Tibial nerve (tissue), 4 donors: Measurements from ENCODE around the gene ANAPC13.

Source experiments
- CTCF ChIP-seq, 5 experiments: fragments of 200-600 bp in 3 of 5; fragments of 450-650 bp in 2 of 5; sonication (generic) in 3 of 5; IDR thresholded peaks; one replicate each; pipeline ENCODE4 v1.5.1; 2016 to 2019; ENCODE audit warnings: antibody characterized with exemption in 5 of 5, mild to moderate bottlenecking in 3 of 5, moderate library complexity in 2 of 5
- EP300 ChIP-seq, 2 donors: sonication (generic); formaldehyde crosslinking; IDR thresholded peaks; one replicate each; pipeline ENCODE4 v1.6.1; 2017; ENCODE audit warnings: antibody characterized with exemption in 2 of 2, mild to moderate bottlenecking in 1 of 2
- POLR2A ChIP-seq, 2 donors: fragments of 450-650 bp; IDR thresholded peaks; one replicate each; pipeline ENCODE4 v1.6.1; 2017; ENCODE audit warnings: antibody characterized with exemption in 2 of 2, mild to moderate bottlenecking in 2 of 2, moderate library complexity in 2 of 2

DNA sequence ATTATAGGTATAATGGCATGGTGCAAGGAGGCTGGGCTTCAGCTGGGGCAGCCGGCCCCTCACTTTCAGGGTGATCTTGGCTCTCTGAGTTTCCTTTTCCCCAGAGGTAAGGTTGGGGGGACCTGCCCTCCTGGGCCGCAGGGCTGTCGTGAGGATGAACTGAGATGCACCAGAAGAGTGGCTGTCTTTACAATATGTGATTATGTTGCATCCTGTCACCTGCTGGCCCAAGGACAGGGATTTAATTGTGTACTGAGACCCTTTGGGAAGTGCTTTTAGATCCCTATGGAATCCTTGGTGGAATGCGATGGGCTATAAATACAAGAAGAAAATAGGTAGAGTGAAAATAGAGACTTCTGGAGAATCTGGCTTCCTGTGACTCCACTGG, 22.1 kb downstream of the ANAPC13 start:
- TF ChIP-seq CTCF (IDR thresholded peaks at IDR 0.05) = no peak
- TF ChIP-seq POLR2A (IDR thresholded peaks at IDR 0.05) = no peak
- TF ChIP-seq EP300 (IDR thresholded peaks at IDR 0.05) = no peak
